SK-N-SH (cell line): Measurements from ENCODE around the gene PTPRD. TPM values are rescaled to one million over a fixed set of nuclear protein-coding genes. Genes with fewer than 3 reads are reported as not detected.

ENCODE experiments used
- CTCF ChIA-PET: fragments of 300-600, 350-600 bp; formaldehyde crosslinking; extraction: SDS; loops from one replicate; lab custom pipeline; 2021; lab: Yijun Ruan, JAX
- POLR2A ChIA-PET: fragments of 350-600 bp; sonication (Branson Sonifier 250); formaldehyde crosslinking; extraction: SDS; loops from one replicate; lab custom pipeline; 2020; ENCODE audit warnings: antibody characterized with exemption, inconsistent platforms; lab: Yijun Ruan, JAX
- DNase-seq: peaks from one replicate; pipeline ENCODE4 v3.0.0; 2012
- H2AFZ ChIP-seq: fragments of 200-600 bp; sonication (generic); 2 replicates; pipeline ENCODE4 v1.8.1; 2016; ENCODE audit warnings: antibody characterized with exemption, mild to moderate bottlenecking, low read depth
- H3F3A ChIP-seq: fragments of 200-600 bp; sonication (generic); replicated peaks from 2 replicates; pipeline ENCODE3; 2016; ENCODE audit warnings: antibody characterized with exemption, mild to moderate bottlenecking; ENCODE audit not compliant: insufficient read depth
- H3K27ac ChIP-seq, 2 experiments: fragments of 200-500 bp in 1 of 2; fragments of 200-600 bp in 1 of 2; sonication (Bioruptor generic) in 1 of 2; sonication (generic), shearing (Covaris generic) in 1 of 2; 2 replicates each; pipeline versions ENCODE4 v1.5.1 to v1.6.1; 2014 to 2016; ENCODE audit warnings: low read depth in 2 of 2, inconsistent platforms in 1 of 2, low read length in 1 of 2, mild to moderate bottlenecking in 1 of 2, mixed read lengths in 1 of 2
- H3K27me3 ChIP-seq: fragments of 200-600 bp; sonication (generic), shearing (Covaris generic); 2 replicates; pipeline ENCODE4 v1.6.1; 2016; ENCODE audit warnings: mixed run types; ENCODE audit not compliant: insufficient read depth
- H3K36me3 ChIP-seq, 2 experiments: fragments of 200-500 bp in 1 of 2; fragments of 200-600 bp in 1 of 2; sonication (Bioruptor generic) in 1 of 2; sonication (generic) in 1 of 2; replicated peaks in 1 of 2; 2 replicates each; pipeline versions ENCODE3 to v1.5.1; 2014 to 2016; ENCODE audit warnings: low read length in 1 of 2, mild to moderate bottlenecking in 1 of 2; ENCODE audit not compliant: insufficient read depth in 2 of 2, control insufficient read depth in 1 of 2
- H3K4me1 ChIP-seq, 2 experiments: fragments of 200-500 bp in 1 of 2; fragments of 200-600 bp in 1 of 2; sonication (Bioruptor generic) in 1 of 2; sonication (generic), shearing (Covaris generic) in 1 of 2; 2 replicates each; pipeline versions ENCODE4 v1.5.1 to v1.6.1; 2014 to 2016; ENCODE audit warnings: low read depth in 1 of 2, low read length in 1 of 2, mixed run types in 1 of 2; ENCODE audit not compliant: insufficient read depth in 2 of 2, control insufficient read depth in 1 of 2
- H3K4me2 ChIP-seq: fragments of 200-600 bp; sonication (generic), shearing (Covaris generic); 2 replicates; pipeline ENCODE4 v1.6.1; 2017; ENCODE audit warnings: mixed run types
- H3K4me3 ChIP-seq, 2 experiments: fragments of 200-500 bp in 1 of 2; fragments of 200-600 bp in 1 of 2; sonication (Bioruptor generic) in 1 of 2; sonication (generic), shearing (Covaris generic) in 1 of 2; 2 replicates each; pipeline versions ENCODE4 v1.5.1 to v1.8.1; 2014 to 2016; ENCODE audit warnings: low read depth in 2 of 2, inconsistent platforms in 1 of 2, low read length in 1 of 2, mild to moderate bottlenecking in 1 of 2, mixed read lengths in 1 of 2, moderate library complexity in 1 of 2
- H3K79me2 ChIP-seq: fragments of 200-600 bp; sonication (generic); 2 replicates; pipeline ENCODE4 v1.8.1; 2017; ENCODE audit warnings: mild to moderate bottlenecking; ENCODE audit not compliant: insufficient read depth
- H3K9ac ChIP-seq: fragments of 200-600 bp; sonication (generic); 2 replicates; pipeline ENCODE4 v1.6.1; 2017; ENCODE audit warnings: mixed run types
- H3K9me2 ChIP-seq: fragments of 200-600 bp; sonication (generic); 2 replicates; pipeline ENCODE4 v1.6.1; 2017; ENCODE audit warnings: mixed run types
- H3K9me3 ChIP-seq: fragments of 200-600 bp; sonication (generic); 2 replicates; pipeline ENCODE4 v1.6.1; 2017; ENCODE audit warnings: mixed run types, mild to moderate bottlenecking, moderate library complexity
- H4K20me1 ChIP-seq: fragments of 200-600 bp; sonication (generic); 2 replicates; pipeline ENCODE4 v1.6.1; 2017; ENCODE audit warnings: mild to moderate bottlenecking, mixed run types; ENCODE audit not compliant: insufficient read depth
- CTCF ChIP-seq: fragments of 200-600 bp; sonication (generic); IDR thresholded peaks from 2 replicates; pipeline ENCODE4 v1.6.1; 2017; ENCODE audit warnings: antibody characterized with exemption, mild to moderate bottlenecking, moderate library complexity
- FOXJ3 ChIP-seq: sonication (generic); formaldehyde crosslinking; IDR thresholded peaks from 2 replicates; pipeline ENCODE4 v1.5.1; 2020; ENCODE audit warnings: mild to moderate bottlenecking, missing genetic modification reagents
- JUND ChIP-seq: IDR thresholded peaks from 2 replicates; pipeline ENCODE4 v1.4.0; 2012
- MEF2A ChIP-seq: IDR thresholded peaks from 2 replicates; pipeline ENCODE4 v1.4.0; 2012; ENCODE audit warnings: low read depth, borderline replicate concordance
- POLR2AphosphoS5 ChIP-seq: IDR thresholded peaks from 2 replicates; pipeline ENCODE4 v1.6.1; 2012; ENCODE audit warnings: low read depth, low read length
- RAD21 ChIP-seq: IDR thresholded peaks from 2 replicates; pipeline ENCODE4 v1.6.1; 2012; ENCODE audit warnings: mild to moderate bottlenecking, low read length
- REST ChIP-seq: IDR thresholded peaks from 2 replicates; pipeline ENCODE4 v1.6.1; 2012; ENCODE audit warnings: mild to moderate bottlenecking, low read depth, low read length, moderate library complexity
- RXRA ChIP-seq: IDR thresholded peaks from 2 replicates; pipeline ENCODE4 v1.4.0; 2012; ENCODE audit warnings: low read depth, mild to moderate bottlenecking, borderline replicate concordance
- SMC3 ChIP-seq: IDR thresholded peaks from 2 replicates; pipeline ENCODE4 v1.6.1; 2012; ENCODE audit warnings: low read depth, low read length, improper control_type of control experiment
- WGBS: methylation state at CpG from one replicate; pipeline ENCODE4 v1.1.6; 2017; ENCODE audit warnings: low lambda C conversion rate; 5-methylcytosine and 5-hydroxymethylcytosine counted together
- polyA plus RNA-seq, 3 experiments: library from polyadenylated mRNA; depleted of rRNA; stranded (reverse); fragments of >200 nt; gene quantifications; 2 replicates each; pipeline ENCODE4 v1.2.3, GENCODE V29; 2012
- TF ChIP-seq, protein P1 (sequence below): fragments of 150-350 bp; IDR thresholded peaks from 2 replicates; pipeline ENCODE4 v1.6.1; 2016; ENCODE audit warnings: mild to moderate bottlenecking, low read depth, low read length
- TF ChIP-seq, protein P2 (sequence below): IDR thresholded peaks from 2 replicates; pipeline ENCODE4 v1.4.0; 2012; ENCODE audit warnings: low read depth

The PTPRD gene
- polyA plus RNA-seq, 1 of the 3 experiments (the other 2 are of a cell fraction) = 0.15 TPM

GRCh38 chr9:9945966-9946365, 666.8 kb downstream of the PTPRD start:
- Histone ChIP-seq H3K4me2 (no peak overlapping the region), H3K4me3 (no peak overlapping the region), H3K79me2 (no peaks in the 10 kb centered on the region), H3K9ac (no peak overlapping the region), H3F3A (no peaks in the 10 kb centered on the region), H3K9me3 (no peaks in the 10 kb centered on the region), H3K27me3 (no peaks in the 10 kb centered on the region), H3K36me3 (no peaks in the 10 kb centered on the region), H3K9me2 (no peaks in the 10 kb centered on the region), H2AFZ (no peak overlapping the region), H4K20me1 (no peaks in the 10 kb centered on the region), H3K27ac (no peak overlapping the region), H3K4me1 (no peaks in the 10 kb centered on the region)
- DNase-seq = no peak
- no peak for TF ChIP-seq JUND
- no peak for TF ChIP-seq SMC3
- TF ChIP-seq, protein P1, sequence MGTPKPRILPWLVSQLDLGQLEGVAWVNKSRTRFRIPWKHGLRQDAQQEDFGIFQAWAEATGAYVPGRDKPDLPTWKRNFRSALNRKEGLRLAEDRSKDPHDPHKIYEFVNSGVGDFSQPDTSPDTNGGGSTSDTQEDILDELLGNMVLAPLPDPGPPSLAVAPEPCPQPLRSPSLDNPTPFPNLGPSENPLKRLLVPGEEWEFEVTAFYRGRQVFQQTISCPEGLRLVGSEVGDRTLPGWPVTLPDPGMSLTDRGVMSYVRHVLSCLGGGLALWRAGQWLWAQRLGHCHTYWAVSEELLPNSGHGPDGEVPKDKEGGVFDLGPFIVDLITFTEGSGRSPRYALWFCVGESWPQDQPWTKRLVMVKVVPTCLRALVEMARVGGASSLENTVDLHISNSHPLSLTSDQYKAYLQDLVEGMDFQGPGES = no peak
- TF ChIP-seq MEF2A = no peak
- POLR2A ChIA-PET = no interaction called here
- CTCF ChIA-PET = interaction anchor here (6.1 to 6.4 kb wide), 2 partner anchors 154 to 339 kb away, joined by 61 to 69 read pairs; no protein-coding TSS in a partner anchor

- Histone ChIP-seq H3K4me1 (no peaks in the 10 kb centered on the region), H3K4me3 (peak overlapping the region in 1 of 2 experiments; percentile 38; a peak in 1 of 4 replicates), H2AFZ (no peak overlapping the region), H3K79me2 (no peaks in the 10 kb centered on the region), H3K9me3 (no peaks in the 10 kb centered on the region), H3K27me3 (no peaks in the 10 kb centered on the region), H3F3A (no peaks in the 10 kb centered on the region), H3K9me2 (no peaks in the 10 kb centered on the region), H3K27ac (no peak overlapping the region), H3K9ac (no peak overlapping the region), H4K20me1 (no peaks in the 10 kb centered on the region), H3K36me3 (no peaks in the 10 kb centered on the region), H3K4me2 (no peak overlapping the region)
- CTCF ChIA-PET = interaction anchor here (0.5 to 6.4 kb wide), 74 partner anchors 9 to 1048 kb away, joined by 3 to 69 read pairs (median 4); no protein-coding TSS in a partner anchor
- POLR2A ChIA-PET = no interaction called here
- WGBS = 15% methylated on average over 5 of the region's 5 CpGs
- peak; percentile 47 for DNase-seq
- TF ChIP-seq CTCF (peak; percentile 98), RAD21 (peak; percentile 86), SMC3 (peak; percentile 55), FOXJ3 (CRISPR knock-in tag) (no peak)
Measured at GRCh38 chr9:9942764-9943424, 669.9 kb downstream of the PTPRD start.

GRCh38 chr9:9938432-9938831, 674.4 kb downstream of the PTPRD start:
- H3K4me1 ChIP-seq = no peaks in the 10 kb centered on the region
- H3K79me2 ChIP-seq = no peaks in the 10 kb centered on the region
- WGBS = 65% methylated on average over 4 of the region's 4 CpGs
- no peak overlapping the region for H3K27ac ChIP-seq
- ChIA-PET CTCF (interaction anchor here (2.2 kb wide), 1 partner anchor 18 kb away, joined by 7 read pairs; no protein-coding TSS in a partner anchor), POLR2A (no interaction called here)
- no peak overlapping the region for H3K4me2 ChIP-seq
- H3K9me3 ChIP-seq = no peaks in the 10 kb centered on the region
- DNase-seq = no peak
- H3K4me3 ChIP-seq = no peak overlapping the region
- H3K9me2 ChIP-seq = no peaks in the 10 kb centered on the region
- H2AFZ ChIP-seq = no peak overlapping the region
- no peaks in the 10 kb centered on the region for H3F3A ChIP-seq
- no peaks in the 10 kb centered on the region for H3K36me3 ChIP-seq
- H3K9ac ChIP-seq = no peak overlapping the region
- H4K20me1 ChIP-seq = no peaks in the 10 kb centered on the region
- H3K27me3 ChIP-seq = no peaks in the 10 kb centered on the region
- TF ChIP-seq POLR2AphosphoS5 (no peak), RXRA (no peak), CTCF (no peak), REST (no peak)
- TF ChIP-seq, protein P2, sequence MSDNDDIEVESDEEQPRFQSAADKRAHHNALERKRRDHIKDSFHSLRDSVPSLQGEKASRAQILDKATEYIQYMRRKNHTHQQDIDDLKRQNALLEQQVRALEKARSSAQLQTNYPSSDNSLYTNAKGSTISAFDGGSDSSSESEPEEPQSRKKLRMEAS = no peak
